Panc1 (cell line): Measurements from ENCODE around the gene RRP8. TPM values are rescaled to one million over a fixed set of nuclear protein-coding genes. Genes with fewer than 3 reads are reported as not detected.
A peak's percentile ranks its signal among the peaks of the same experiment; 100 is the strongest.

Source experiments
- ATAC-seq: fragments of 200-7000 bp; cut with Tn5 transposase; 2 replicates; pipeline ENCODE4 v1.9.1; 2020; ENCODE audit warnings: mild to moderate bottlenecking, moderate library complexity
- BruUV-seq: library from RNA; stranded (reverse); fragments of 400-500 nt; replicated peaks from 2 replicates; lab custom pipeline; 2021; lab: Mats Ljungman, UMichigan
- CTCF ChIA-PET: fragments of 300-600 bp; sonication (Branson Sonifier 250); formaldehyde crosslinking; loops from one replicate; lab custom pipeline; 2022; ENCODE audit warnings: antibody characterized with exemption; lab: Charles Lee
- POLR2A ChIA-PET: fragments of 300-600 bp; sonication (Branson Sonifier 250); formaldehyde crosslinking; loops from one replicate; lab custom pipeline; 2022; ENCODE audit warnings: antibody characterized with exemption; lab: Charles Lee
- DNase-seq: peaks from one replicate; pipeline ENCODE4 v3.0.0-alpha.2; 2010; ENCODE audit warnings: low read depth, low spot score
- H3K27ac ChIP-seq: 2 replicates; pipeline ENCODE4 v1.5.1; 2011; ENCODE audit warnings: mild to moderate bottlenecking, low read length, inconsistent platforms
- H3K27me3 ChIP-seq: fragments of 200-500 bp; sonication (Bioruptor generic); 2 replicates; pipeline ENCODE4 v1.6.0; 2014; ENCODE audit warnings: low read length, inconsistent platforms; ENCODE audit not compliant: control insufficient read depth, insufficient read depth
- H3K36me3 ChIP-seq: fragments of 200-500 bp; sonication (Bioruptor generic); 2 replicates; pipeline ENCODE4 v1.5.1; 2014; ENCODE audit warnings: inconsistent platforms, mild to moderate bottlenecking, low read length, moderate library complexity; ENCODE audit not compliant: control insufficient read depth, insufficient read depth
- H3K4me1 ChIP-seq: 2 replicates; pipeline ENCODE4 v1.5.1; 2011; ENCODE audit warnings: inconsistent platforms, mild to moderate bottlenecking, low read length, moderate library complexity; ENCODE audit not compliant: control insufficient read depth, insufficient read depth
- H3K4me3 ChIP-seq, 2 experiments: 2 replicates each; pipeline ENCODE4 v1.5.1; 2011 to 2012; ENCODE audit warnings: low read depth in 2 of 2, low read length in 2 of 2, mild to moderate bottlenecking in 2 of 2, inconsistent platforms in 1 of 2, moderate library complexity in 1 of 2
- H3K9me3 ChIP-seq: fragments of 200-500 bp; sonication (Bioruptor generic); 2 replicates; pipeline ENCODE4 v1.5.1; 2014; ENCODE audit warnings: low read depth, mild to moderate bottlenecking, inconsistent platforms, low read length, moderate library complexity; ENCODE audit not compliant: control insufficient read depth, insufficient read depth
- POLR2AphosphoS5 ChIP-seq: IDR thresholded peaks from 2 replicates; pipeline ENCODE4 v1.6.1; 2012; ENCODE audit warnings: mild to moderate bottlenecking, low read depth, low read length, moderate library complexity
- REST ChIP-seq, 2 experiments: IDR thresholded peaks; 2 replicates each; pipeline ENCODE4 v1.6.1; 2011 to 2012; ENCODE audit warnings: low read depth in 2 of 2, control low read depth in 1 of 2, low read length in 1 of 2, mild to moderate bottlenecking in 1 of 2, moderate library complexity in 1 of 2; ENCODE audit not compliant: insufficient read depth in 1 of 2
- SIN3A ChIP-seq: IDR thresholded peaks from 2 replicates; pipeline ENCODE4 v1.6.1; 2012; ENCODE audit warnings: low read depth, mild to moderate bottlenecking, low read length, moderate library complexity, borderline replicate concordance; ENCODE audit not compliant: insufficient read depth
- TCF7L2 ChIP-seq: IDR thresholded peaks from 2 replicates; pipeline ENCODE4 v1.6.1; 2011; ENCODE audit warnings: mild to moderate bottlenecking, low read depth, low read length, inconsistent platforms
- in situ Hi-C: cut with HindIII; loops from 2 replicates; pipeline ENCODE4 v1.10.0; 2016; ENCODE audit warnings: low sequenced_read_pairs, low pct_unique_long_range_greater_than_20kb
- intact Hi-C: fragments of 100-400 bp; cut with micrococcal nuclease; formaldehyde crosslinking; loops from one replicate; pipeline ENCODE4 v1.10.0; 2022; ENCODE audit not compliant: unreplicated experiment
- total RNA-seq: library from RNA; stranded (reverse); gene quantifications from one replicate; pipeline ENCODE4 v1.2.1, GENCODE V29; 2021; ENCODE audit not compliant: unreplicated experiment
- TF ChIP-seq, protein P1 (sequence below): fragments of 450-650 bp; IDR thresholded peaks from 2 replicates; pipeline ENCODE4 v1.5.1; 2017; ENCODE audit warnings: mild to moderate bottlenecking

RRP8 gene
- total RNA-seq, 1 experiment from 2014 or later: 23.1 TPM

- H3K27ac ChIP-seq: no peak overlapping the region
- H3K27me3 ChIP-seq: no peaks in the 10 kb centered on the region
- no TSS peak for BruUV-seq
- in situ Hi-C loops: no loop called here
- ChIA-PET POLR2A (no interaction called here), CTCF (no interaction called here)
- intact Hi-C loops: loop anchor here (5.0 kb wide), 1 partner anchor 64 kb away; no protein-coding TSS in a partner anchor
- no peaks in the 10 kb centered on the region for H3K9me3 ChIP-seq
- H3K4me1 ChIP-seq: no peaks in the 10 kb centered on the region
- H3K4me3 ChIP-seq: no peak overlapping the region
- peaks cover 17% of the 10 kb centered on the region for H3K36me3 ChIP-seq
- TF ChIP-seq TCF7L2: no peak
- no peak for TF ChIP-seq REST (IDR thresholded peaks at IDR 0.05; ENCODE audit: insufficient read depth in 1 of 2, low read depth in 2 of 2, low read length in 1 of 2)
- no peak for TF ChIP-seq SIN3A
- TF ChIP-seq POLR2AphosphoS5: no peak
- ATAC-seq (no peak), DNase-seq (no peak)
Observed at GRCh38 chr11:6596239-6596877, 7.1 kb downstream of the RRP8 start.

- BruUV-seq: no TSS peak
- TF ChIP-seq TCF7L2 (no peak), SIN3A (no peak), POLR2AphosphoS5 (no peak), REST (IDR thresholded peaks at IDR 0.05; ENCODE audit: insufficient read depth in 1 of 2, low read depth in 2 of 2, low read length in 1 of 2) (no peak)
- TF ChIP-seq, protein P1, sequence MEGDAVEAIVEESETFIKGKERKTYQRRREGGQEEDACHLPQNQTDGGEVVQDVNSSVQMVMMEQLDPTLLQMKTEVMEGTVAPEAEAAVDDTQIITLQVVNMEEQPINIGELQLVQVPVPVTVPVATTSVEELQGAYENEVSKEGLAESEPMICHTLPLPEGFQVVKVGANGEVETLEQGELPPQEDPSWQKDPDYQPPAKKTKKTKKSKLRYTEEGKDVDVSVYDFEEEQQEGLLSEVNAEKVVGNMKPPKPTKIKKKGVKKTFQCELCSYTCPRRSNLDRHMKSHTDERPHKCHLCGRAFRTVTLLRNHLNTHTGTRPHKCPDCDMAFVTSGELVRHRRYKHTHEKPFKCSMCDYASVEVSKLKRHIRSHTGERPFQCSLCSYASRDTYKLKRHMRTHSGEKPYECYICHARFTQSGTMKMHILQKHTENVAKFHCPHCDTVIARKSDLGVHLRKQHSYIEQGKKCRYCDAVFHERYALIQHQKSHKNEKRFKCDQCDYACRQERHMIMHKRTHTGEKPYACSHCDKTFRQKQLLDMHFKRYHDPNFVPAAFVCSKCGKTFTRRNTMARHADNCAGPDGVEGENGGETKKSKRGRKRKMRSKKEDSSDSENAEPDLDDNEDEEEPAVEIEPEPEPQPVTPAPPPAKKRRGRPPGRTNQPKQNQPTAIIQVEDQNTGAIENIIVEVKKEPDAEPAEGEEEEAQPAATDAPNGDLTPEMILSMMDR: no peak
Observed at GRCh38 chr11:6594142-6594768, 9.2 kb downstream of the RRP8 start.

More at GRCh38 chr11:6594142-6594768, 9.2 kb downstream of the RRP8 start:
- DNase-seq (no peak), ATAC-seq (0 out of 2 replicates have a peak, but pooled peaks have one; percentile 30)
- ChIA-PET POLR2A (interaction anchor here (0.6 kb wide), 1 partner anchor 9 kb away, joined by 6 read pairs; no protein-coding TSS in a partner anchor), CTCF (no interaction called here)
- H3K27ac ChIP-seq: no peak overlapping the region
- intact Hi-C loops (no loop called here), in situ Hi-C loops (no loop called here)
- H3K36me3 ChIP-seq: peaks cover 11% of the 10 kb centered on the region
- no peak overlapping the region for H3K4me3 ChIP-seq
- H3K4me1 ChIP-seq: no peaks in the 10 kb centered on the region
- H3K27me3 ChIP-seq: no peaks in the 10 kb centered on the region
- no peaks in the 10 kb centered on the region for H3K9me3 ChIP-seq
